HL-60 (cell line): ENCODE results near the gene DUS1L.

Experiments
- DNase-seq, 2 experiments: peaks; one replicate each; pipeline ENCODE4 v3.0.0-alpha.2; 2010 to 2020; ENCODE audit warnings: low read depth in 1 of 2, low spot score in 1 of 2
- H3K27ac ChIP-seq: fragments of 250-450 bp; sonication (Bioruptor Pico); replicated peaks from 2 replicates; pipeline ENCODE4 v1.5.1; 2020; ENCODE audit warnings: mild to moderate bottlenecking, moderate library complexity
- H3K27me3 ChIP-seq: fragments of 250-450 bp; sonication (Bioruptor Pico); 2 replicates; pipeline ENCODE4 v1.5.1; 2021; ENCODE audit warnings: mild to moderate bottlenecking, moderate library complexity; ENCODE audit not compliant: insufficient read depth, poor library complexity, severe bottlenecking
- H3K4me3 ChIP-seq: replicated peaks from 2 replicates; pipeline ENCODE4 v1.5.1; 2011; ENCODE audit warnings: mild to moderate bottlenecking, control low read depth, low read length; ENCODE audit not compliant: insufficient read depth
- CTCF ChIP-seq: IDR thresholded peaks from one replicate; pipeline ENCODE4 v1.5.1; 2011; ENCODE audit warnings: low read length, control low read depth, inconsistent platforms; ENCODE audit not compliant: insufficient read depth
- GABPA ChIP-seq: IDR thresholded peaks from 2 replicates; pipeline ENCODE4 v1.6.1; 2012; ENCODE audit warnings: low read depth
- POLR2AphosphoS5 ChIP-seq: IDR thresholded peaks from 2 replicates; pipeline ENCODE4 v1.6.1; 2012; ENCODE audit warnings: low read depth
- REST ChIP-seq: IDR thresholded peaks from 2 replicates; pipeline ENCODE4 v1.6.1; 2012; ENCODE audit warnings: low read depth; ENCODE audit not compliant: insufficient replicate concordance
- SPI1 ChIP-seq: IDR thresholded peaks from 2 replicates; pipeline ENCODE4 v1.6.1; 2012; ENCODE audit warnings: low read depth, mild to moderate bottlenecking, borderline replicate concordance

DUS1L gene

GRCh38 chr17:82013341-82013740, 52.3 kb downstream of the DUS1L start:
- Histone ChIP-seq H3K4me3 (no peak overlapping the region), H3K27me3 (no peaks in the 10 kb centered on the region), H3K27ac (no peak overlapping the region)
- no peak for DNase-seq
- TF ChIP-seq CTCF (no peak), GABPA (no peak), SPI1 (no peak), POLR2AphosphoS5 (no peak), REST (no peak)

- no peak overlapping the region for H3K4me3 ChIP-seq
- no peak overlapping the region for H3K27ac ChIP-seq
- TF ChIP-seq REST (no peak), SPI1 (no peak), GABPA (no peak), POLR2AphosphoS5 (no peak), CTCF (no peak)
- H3K27me3 ChIP-seq = no peaks in the 10 kb centered on the region
- DNase-seq = no peak
Observed at GRCh38 chr17:82012640-82013295, 52.8 kb downstream of the DUS1L start.

- TF ChIP-seq POLR2AphosphoS5 (no peak), REST (no peak), SPI1 (no peak), CTCF (no peak), GABPA (no peak)
- no peak for DNase-seq
- Histone ChIP-seq H3K27ac (no peak overlapping the region), H3K27me3 (no peaks in the 10 kb centered on the region), H3K4me3 (no peak overlapping the region)
Observed at GRCh38 chr17:82012261-82012639, 53.4 kb downstream of the DUS1L start.
